Measurements from ENCODE around the gene VARS2. TPM values are rescaled to one million over a fixed set of nuclear protein-coding genes. Genes with fewer than 3 reads are reported as not detected.

VARS2 gene
- total RNA-seq, 2 donors from 2014 or later, result 20.2 to 26.0 TPM

- DNase-seq (ENCODE audit: low spot score) (no peak), ATAC-seq (ENCODE audit: insufficient number of reproducible peaks, low FRiP score, low read depth) (no peak)
- no peaks in the 10 kb centered on the region for H3K9me3 ChIP-seq
- peaks cover 21% of the 10 kb centered on the region for H3K36me3 ChIP-seq
- H3K27ac ChIP-seq, result peak overlapping the region; percentile 86 to 93
- peak overlapping the region; percentile 78 for H3K4me3 ChIP-seq
- H3K27me3 ChIP-seq (replicated peaks; ENCODE audit: insufficient read depth), result no peaks in the 10 kb centered on the region
- H3K4me1 ChIP-seq (ENCODE audit: control insufficient read depth in 1 of 2, low read depth in 2 of 2), result peaks cover 17 to 41% of the 10 kb centered on the region in 2 donors
- TF ChIP-seq CTCF (IDR thresholded peaks at IDR 0.05), result no peak
Measured at GRCh38 chr6:30912746-30913520, 1.1 kb upstream of the VARS2 start.

GRCh38 chr6:30913721-30914075 is 340 bp upstream of the VARS2 start:
- Histone ChIP-seq H3K36me3 (peaks cover 27% of the 10 kb centered on the region), H3K4me1 (ENCODE audit: control insufficient read depth in 1 of 2, low read depth in 2 of 2) (peaks cover 15 to 38% of the 10 kb centered on the region in 2 donors), H3K9me3 (no peaks in the 10 kb centered on the region), H3K27me3 (replicated peaks; ENCODE audit: insufficient read depth) (no peaks in the 10 kb centered on the region), H3K27ac (peak overlapping the region; percentile 86 to 93), H3K4me3 (peak overlapping the region; percentile 78)
- ATAC-seq (ENCODE audit: insufficient number of reproducible peaks, low FRiP score, low read depth) (no peak), DNase-seq (ENCODE audit: low spot score) (peak; percentile 15)
- no peak for TF ChIP-seq CTCF (IDR thresholded peaks at IDR 0.05)

GRCh38 chr6:30914854-30915590 is 984 bp downstream of the VARS2 start:
- Histone ChIP-seq H3K9me3 (no peaks in the 10 kb centered on the region), H3K4me1 (ENCODE audit: control insufficient read depth in 1 of 2, low read depth in 2 of 2) (peaks cover 10 to 29% of the 10 kb centered on the region in 2 donors), H3K27me3 (replicated peaks; ENCODE audit: insufficient read depth) (no peaks in the 10 kb centered on the region), H3K27ac (peak overlapping the region; percentile 86 to 93), H3K36me3 (peaks cover 32% of the 10 kb centered on the region), H3K4me3 (peak overlapping the region; percentile 78)
- ATAC-seq (ENCODE audit: insufficient number of reproducible peaks, low FRiP score, low read depth) (no peak), DNase-seq (ENCODE audit: low spot score) (no peak)
- no peak for TF ChIP-seq CTCF (IDR thresholded peaks at IDR 0.05)

GRCh38 chr6:30915591-30915946 is 1.5 kb downstream of the VARS2 start:
- H3K4me1 ChIP-seq (ENCODE audit: control insufficient read depth in 1 of 2, low read depth in 2 of 2), result peaks cover 10 to 29% of the 10 kb centered on the region in 2 donors
- peak; percentile 41 for TF ChIP-seq CTCF (IDR thresholded peaks at IDR 0.05)
- peak overlapping the region in 1 of 2 donors; percentile 86 for H3K27ac ChIP-seq
- peaks cover 33% of the 10 kb centered on the region for H3K36me3 ChIP-seq
- ATAC-seq (ENCODE audit: insufficient number of reproducible peaks, low FRiP score, low read depth) (peak; percentile 18), DNase-seq (ENCODE audit: low spot score) (no peak)
- H3K9me3 ChIP-seq, result no peaks in the 10 kb centered on the region
- no peak overlapping the region for H3K4me3 ChIP-seq
- no peaks in the 10 kb centered on the region for H3K27me3 ChIP-seq (replicated peaks; ENCODE audit: insufficient read depth)

- H3K27ac ChIP-seq, result no peak overlapping the region
- H3K4me1 ChIP-seq (ENCODE audit: control insufficient read depth in 1 of 2, low read depth in 2 of 2), result peaks cover 10 to 29% of the 10 kb centered on the region in 2 donors
- ATAC-seq (ENCODE audit: insufficient number of reproducible peaks, low FRiP score, low read depth) (no peak), DNase-seq (ENCODE audit: low spot score) (no peak)
- H3K27me3 ChIP-seq (replicated peaks; ENCODE audit: insufficient read depth), result no peaks in the 10 kb centered on the region
- H3K36me3 ChIP-seq, result peaks cover 41% of the 10 kb centered on the region
- no peak for TF ChIP-seq CTCF (IDR thresholded peaks at IDR 0.05)
- H3K9me3 ChIP-seq, result no peaks in the 10 kb centered on the region
- H3K4me3 ChIP-seq, result no peak overlapping the region
Measured at GRCh38 chr6:30917041-30917440, 3.0 kb downstream of the VARS2 start.
